H1 (cell line): ENCODE results near the gene C1orf21.

ENCODE experiments used
- ATF3 ChIP-seq: IDR thresholded peaks from 2 replicates; pipeline ENCODE4 v1.6.1; 2011; ENCODE audit warnings: low read depth, mild to moderate bottlenecking, low read length; ENCODE audit not compliant: insufficient read depth
- CBX5 ChIP-seq: fragments of 300-800, 300-1000 bp; sonication (generic); IDR thresholded peaks from 2 replicates; pipeline ENCODE4 v1.7.1; 2016; ENCODE audit warnings: antibody characterized with exemption, low read length, low read depth
- CEBPB ChIP-seq: IDR thresholded peaks from 2 replicates; pipeline ENCODE4 v1.6.1; 2012; ENCODE audit warnings: low read depth, low read length
- CHD2 ChIP-seq: IDR thresholded peaks from 2 replicates; pipeline ENCODE4 v1.6.1; 2012; ENCODE audit warnings: low read length, improper control_type of control experiment
- CREB1 ChIP-seq: IDR thresholded peaks from 2 replicates; pipeline ENCODE4 v1.6.1; 2012; ENCODE audit warnings: inconsistent platforms
- CTCF ChIP-seq, 3 experiments: IDR thresholded peaks; 1 replicate in 2 of 3; 2 replicates in 1 of 3; pipeline versions ENCODE4 v1.5.1 to v1.6.1; 2011; ENCODE audit warnings: low read length in 3 of 3, mild to moderate bottlenecking in 3 of 3, inconsistent platforms in 2 of 3, low read depth in 1 of 3, moderate library complexity in 1 of 3; ENCODE audit not compliant: insufficient read depth in 1 of 3; ENCODE audit errors: control extremely low read depth in 1 of 3
- EZH2 ChIP-seq: fragments of 200-600 bp; sonication (generic); IDR thresholded peaks from 2 replicates; pipeline ENCODE4 v1.7.1; 2012; ENCODE audit warnings: low read depth, mild to moderate bottlenecking, moderate library complexity, low read length, inconsistent platforms; ENCODE audit not compliant: severe bottlenecking
- JUND ChIP-seq: IDR thresholded peaks from 2 replicates; pipeline ENCODE4 v1.6.1; 2011; ENCODE audit warnings: mild to moderate bottlenecking, improper control_type of control experiment, low read length
- POLR2A ChIP-seq, 2 experiments: IDR thresholded peaks; 1 replicate in 1 of 2; 2 replicates in 1 of 2; pipeline ENCODE4 v1.6.1; 2011; ENCODE audit warnings: low read depth in 2 of 2, low read length in 2 of 2, mild to moderate bottlenecking in 2 of 2; ENCODE audit errors: control extremely low read depth in 1 of 2
- POLR2AphosphoS5 ChIP-seq: IDR thresholded peaks from 2 replicates; pipeline ENCODE4 v1.6.1; 2011; ENCODE audit warnings: low read depth, low read length
- RAD21 ChIP-seq, 2 experiments: IDR thresholded peaks in 1 of 2; conservative IDR thresholded peaks in 1 of 2; 2 replicates each; pipeline ENCODE4 v1.6.1; 2011; ENCODE audit warnings: low read depth in 2 of 2, low read length in 2 of 2, improper control_type of control experiment in 1 of 2, inconsistent platforms in 1 of 2, mild to moderate bottlenecking in 1 of 2, moderate library complexity in 1 of 2
- SIRT6 ChIP-seq: IDR thresholded peaks from one replicate; pipeline ENCODE4 v1.7.1; 2012; ENCODE audit warnings: low read length, inconsistent platforms
- TCF12 ChIP-seq: IDR thresholded peaks from 2 replicates; pipeline ENCODE4 v1.6.1; 2011; ENCODE audit warnings: low read depth, mild to moderate bottlenecking, low read length

DNA sequence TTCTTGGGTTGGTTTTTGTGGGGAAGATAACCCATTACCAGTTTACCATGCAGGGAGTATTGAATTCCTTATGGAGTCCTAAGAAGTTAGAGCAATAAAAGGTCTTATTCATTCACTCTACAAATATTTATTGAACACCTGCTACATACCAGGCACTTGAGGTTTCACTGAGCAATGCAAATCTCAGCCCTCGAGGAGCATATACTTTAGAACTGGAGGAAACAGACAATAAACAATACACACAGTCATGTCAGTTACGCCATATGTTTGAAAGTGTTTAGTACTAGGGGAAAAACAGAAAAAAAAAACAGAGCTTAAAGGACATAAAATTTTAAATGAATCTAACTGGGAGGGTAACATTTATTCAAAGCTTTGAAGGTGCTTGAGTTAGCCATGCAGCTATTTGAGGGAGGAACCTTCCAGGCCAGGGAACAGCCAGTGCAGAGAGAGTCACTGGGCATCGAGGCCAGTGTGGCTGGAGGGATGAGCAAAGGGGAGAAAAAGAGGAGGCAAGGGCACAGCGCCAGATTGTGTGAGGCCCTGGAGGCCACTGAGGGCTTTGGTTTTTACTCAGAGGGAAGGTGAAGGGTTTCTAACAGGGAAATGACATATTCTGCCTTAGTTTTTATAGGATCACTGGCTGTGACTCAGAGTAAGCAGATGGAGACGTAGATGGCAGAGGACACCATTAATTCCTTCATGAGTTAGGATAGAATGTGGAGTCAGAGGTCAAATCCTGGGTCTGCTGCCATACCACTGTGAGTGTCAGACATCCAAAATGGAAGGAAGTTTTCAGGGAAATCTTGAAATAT, 32.7 kb downstream of the C1orf21 start:
- no peak for TF ChIP-seq ATF3
- TF ChIP-seq POLR2A (IDR thresholded peaks at IDR 0.05; ENCODE audit: control extremely low read depth in 1 of 2, low read depth in 2 of 2, low read length in 2 of 2): no peak
- TF ChIP-seq CTCF (IDR thresholded peaks at IDR 0.05; ENCODE audit: control extremely low read depth in 1 of 3, insufficient read depth in 1 of 3, low read depth in 1 of 3, low read length in 3 of 3): no peak
- no peak for TF ChIP-seq CBX5
- no peak for TF ChIP-seq CEBPB
- no peak for TF ChIP-seq CREB1
- TF ChIP-seq SIRT6: no peak
- no peak for TF ChIP-seq EZH2
- no peak for TF ChIP-seq CHD2
- TF ChIP-seq JUND: no peak
- TF ChIP-seq TCF12: no peak
- TF ChIP-seq POLR2AphosphoS5: no peak
- no peak for TF ChIP-seq RAD21 (IDR thresholded peaks at IDR 0.05 in 1 of 2, conservative IDR thresholded peaks at IDR 0.05 in 1 of 2; ENCODE audit: low read depth in 2 of 2, low read length in 2 of 2)
